Islet precursor cell (in vitro differentiated cells): ENCODE measurements around the gene WSCD2.

Experiments
- DNase-seq: peaks from one replicate; pipeline ENCODE4 v3.0.0-alpha.2; 2018

The WSCD2 gene

GRCh38 chr12:108129017-108129812 is at the start of gene WSCD2:
WSCD2 (plus strand) TSS chr12:108129288; CDS start chr12:108195833, 66,545 bp downstream.
- DNase-seq, result peak; percentile 96

DNA sequence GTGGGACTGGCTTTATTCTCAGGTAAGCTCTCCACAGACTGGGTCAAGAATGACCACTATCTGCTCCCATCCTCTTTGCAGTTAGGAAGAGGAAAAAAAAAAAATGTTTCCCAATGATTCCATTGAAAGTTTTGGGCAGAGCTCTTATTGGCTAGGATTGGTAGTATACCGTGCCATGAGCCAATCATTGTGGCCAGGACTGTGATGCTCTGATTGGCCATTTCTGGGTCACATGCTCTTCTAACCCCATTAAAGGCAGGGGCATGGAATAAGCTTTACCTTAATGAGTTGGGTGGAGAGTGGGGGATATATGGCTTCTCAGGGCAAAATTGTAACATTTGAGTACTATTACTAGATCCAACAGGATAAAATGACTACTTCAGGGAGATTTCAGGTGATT is 49.4 kb upstream of the WSCD2 start:
- peak; percentile 24 for DNase-seq

- DNase-seq, result peak; percentile 40
Measured at GRCh38 chr12:108080363-108080762, 48.7 kb upstream of the WSCD2 start.

- no peak for DNase-seq
Measured at GRCh38 chr12:108082485-108082884, 46.6 kb upstream of the WSCD2 start.

GRCh38 chr12:108087900-108088299 is 41.2 kb upstream of the WSCD2 start:
- peak; percentile 1 for DNase-seq

- peak; percentile 31 for DNase-seq
Measured at GRCh38 chr12:108090107-108090899, 38.8 kb upstream of the WSCD2 start.

- DNase-seq, result peak; percentile 43
Measured at GRCh38 chr12:108090932-108091678, 38.0 kb upstream of the WSCD2 start.

- no peak for DNase-seq
Measured at GRCh38 chr12:108091679-108092051, 37.4 kb upstream of the WSCD2 start.

DNA sequence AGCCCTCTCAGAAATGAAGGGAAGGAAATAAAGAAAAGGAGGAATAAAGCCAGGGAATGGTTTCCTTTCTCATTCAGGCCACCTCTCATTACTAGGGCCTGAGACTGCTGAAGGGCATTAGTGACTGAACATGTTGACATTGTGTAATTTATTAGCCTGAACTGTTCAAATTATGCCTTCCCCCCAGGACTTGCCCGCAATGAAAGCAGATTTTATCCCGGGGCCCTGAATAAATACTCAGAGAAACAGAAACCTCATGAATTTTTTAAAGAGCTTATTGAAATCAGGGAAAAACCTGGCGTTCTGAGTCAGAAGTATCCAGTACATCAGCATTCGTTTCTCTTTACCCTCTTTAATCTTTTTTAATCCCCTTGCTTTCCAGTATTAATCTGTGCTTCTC is 35.9 kb upstream of the WSCD2 start:
- no peak for DNase-seq

- DNase-seq, result peak; percentile 7
Measured at GRCh38 chr12:108094056-108094649, 34.9 kb upstream of the WSCD2 start.

- peak; percentile 24 for DNase-seq
Measured at GRCh38 chr12:108097160-108097911, 31.8 kb upstream of the WSCD2 start.

DNA sequence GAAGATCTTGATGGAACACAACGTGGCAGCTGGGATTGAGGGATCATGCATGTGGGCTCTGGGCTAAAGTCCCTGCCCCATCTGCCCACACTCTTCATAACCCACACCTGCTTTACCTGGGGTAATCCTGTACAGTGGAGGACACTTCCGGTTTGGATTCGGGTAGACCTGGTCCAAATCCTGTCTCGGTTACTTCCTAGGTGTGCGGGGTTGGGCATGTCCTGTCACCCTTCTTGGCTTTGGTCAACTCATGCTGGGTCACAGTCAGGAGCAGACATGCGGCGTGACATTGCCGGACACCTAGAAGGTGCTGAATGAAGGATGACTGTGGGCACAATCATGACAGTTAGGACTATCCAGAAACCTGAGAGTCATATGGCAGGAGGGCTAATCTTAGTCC is 30.7 kb upstream of the WSCD2 start:
- peak; percentile 27 for DNase-seq

GRCh38 chr12:108099073-108099472 is 30.0 kb upstream of the WSCD2 start:
- DNase-seq, result peak; percentile 39

DNA sequence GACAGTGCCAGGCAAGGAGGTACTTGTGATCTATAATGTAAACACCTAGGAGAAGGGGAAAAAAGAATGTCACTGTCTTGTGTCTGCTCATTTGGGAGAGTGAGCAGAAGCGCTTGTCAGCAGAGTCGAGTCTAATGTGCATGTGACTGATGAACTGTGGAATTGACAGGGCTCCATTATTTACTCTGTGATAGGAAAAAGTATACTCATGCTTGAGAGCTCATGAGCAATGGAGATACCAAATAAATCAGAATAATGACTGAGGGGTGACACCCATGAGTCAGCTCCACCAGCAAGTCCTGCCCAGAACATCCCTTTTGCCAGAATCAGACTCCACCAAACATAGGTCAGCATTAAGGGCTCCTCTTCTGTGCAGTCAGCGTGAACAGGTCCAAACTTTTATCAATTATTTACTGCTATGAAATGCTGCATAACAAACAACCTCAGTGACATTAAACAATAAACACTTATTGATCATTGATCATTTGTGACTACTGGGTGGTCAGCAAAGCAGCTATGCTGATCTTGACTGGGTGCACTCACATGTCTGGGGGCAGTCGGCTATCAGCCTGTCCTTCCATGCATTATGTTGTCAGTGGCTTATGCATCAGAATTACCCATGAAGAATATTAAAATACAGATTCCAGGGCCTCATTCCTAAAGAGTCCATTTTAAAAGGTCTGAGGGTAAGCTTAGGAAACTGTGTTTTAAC is 29.2 kb upstream of the WSCD2 start:
- DNase-seq, result no peak

DNA sequence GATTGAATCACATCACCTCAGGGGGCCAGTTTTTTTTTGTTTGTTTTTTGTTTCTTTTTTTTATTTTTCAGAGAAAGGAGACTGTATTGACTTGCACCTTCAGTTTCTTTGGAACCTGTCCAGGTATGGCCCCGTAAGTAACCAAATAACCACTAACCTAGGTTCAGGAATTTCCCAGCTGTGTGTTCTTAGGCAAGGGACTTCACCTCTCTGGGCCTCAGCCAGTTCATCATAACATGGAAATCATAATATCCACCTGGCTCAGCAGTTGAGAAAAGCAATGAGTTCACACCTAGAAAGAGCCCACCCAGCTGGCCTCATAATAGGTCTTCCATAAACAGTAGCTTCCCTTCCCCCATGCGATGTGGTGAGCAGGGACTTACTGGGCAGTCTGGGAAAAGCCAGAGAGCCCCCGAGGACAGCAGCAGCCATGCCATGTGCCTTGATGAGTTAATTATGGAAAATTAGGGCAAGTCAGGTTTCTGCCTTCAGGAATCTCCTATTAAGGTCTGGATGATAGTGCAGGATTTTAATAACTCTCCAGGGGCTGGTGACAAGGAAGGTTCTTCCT is 27.4 kb upstream of the WSCD2 start:
- DNase-seq, result no peak

DNA sequence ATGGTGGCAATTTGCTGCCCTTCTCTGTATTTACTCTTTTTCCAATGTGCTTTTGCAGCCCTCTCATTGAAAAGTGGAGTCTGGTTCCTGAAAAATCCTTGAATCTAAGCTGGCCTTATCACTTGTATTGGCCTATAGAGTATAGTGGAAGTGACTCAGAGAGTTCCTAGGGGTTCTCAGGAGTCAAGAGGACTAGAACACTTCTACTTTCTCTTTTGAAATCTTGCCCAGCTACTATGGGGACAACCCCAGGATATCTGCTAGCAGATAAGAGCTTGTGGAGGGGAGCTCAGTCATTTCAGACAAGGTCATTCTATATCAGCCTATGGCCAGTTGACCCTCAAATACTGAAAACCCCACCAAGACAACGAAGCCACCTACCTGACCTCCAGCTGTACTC is 26.7 kb upstream of the WSCD2 start:
- DNase-seq, result no peak

DNA sequence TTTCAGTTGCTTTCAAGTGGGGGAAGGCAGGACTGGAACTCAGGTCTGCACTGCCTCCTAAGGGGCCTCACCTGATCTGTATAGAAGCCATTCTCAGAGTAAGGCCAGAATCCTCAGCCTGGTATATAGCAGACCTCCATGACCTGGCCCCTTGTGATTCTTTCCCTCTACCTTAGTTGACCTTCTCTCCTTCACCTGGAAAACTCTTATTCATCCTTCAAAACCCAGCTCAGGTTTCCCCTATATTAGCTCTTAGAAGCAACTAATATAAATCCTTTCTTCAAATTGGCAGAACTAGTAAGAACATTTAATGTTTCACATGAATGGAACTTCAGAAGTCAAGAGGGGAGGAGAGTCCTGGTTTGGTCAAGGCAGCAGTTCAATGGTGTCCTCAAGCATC is 26.0 kb upstream of the WSCD2 start:
- DNase-seq, result no peak

GRCh38 chr12:108103517-108103916 is 25.6 kb upstream of the WSCD2 start:
- peak; percentile 27 for DNase-seq

- DNase-seq, result peak; percentile 20
Measured at GRCh38 chr12:108104657-108105056, 24.4 kb upstream of the WSCD2 start.

GRCh38 chr12:108106599-108106998 is 22.5 kb upstream of the WSCD2 start:
- peak; percentile 67 for DNase-seq

- peak; percentile 64 for DNase-seq
Measured at GRCh38 chr12:108107293-108107692, 21.8 kb upstream of the WSCD2 start.
